GM12878 (cell line): ENCODE data around the gene DCUN1D3. TPM values are rescaled to one million over a fixed set of nuclear protein-coding genes. Genes with fewer than 3 reads are reported as not detected.

ENCODE experiments used
- ATAC-seq: fragments of 200-7000 bp; cut with Tn5 transposase; 3 replicates; pipeline ENCODE4 v1.9.1; 2020; ENCODE audit warnings: mild to moderate bottlenecking, moderate library complexity
- BruUV-seq: library from RNA; stranded (reverse); fragments of 400-500 nt; replicated peaks from 2 replicates; lab custom pipeline; 2021; lab: Mats Ljungman, UMichigan
- CTCF ChIA-PET: fragments of 300-600 bp; sonication (Branson Sonifier 250); formaldehyde crosslinking; extraction: SDS; loops from one replicate; lab custom pipeline; 2021; ENCODE audit warnings: inconsistent platforms; lab: Yijun Ruan, JAX
- POLR2A ChIA-PET: fragments of 350-600 bp; formaldehyde crosslinking; extraction: SDS; loops from one replicate; lab custom pipeline; 2021; ENCODE audit warnings: inconsistent platforms; lab: Charles Lee
- RAD21 ChIA-PET: fragments of 300-600 bp; sonication (Branson Sonifier 250); formaldehyde crosslinking; loops from one replicate; lab custom pipeline; 2023; ENCODE audit warnings: antibody characterized with exemption; ENCODE audit not compliant: unreplicated experiment; lab: Charles Lee
- SMC1A ChIA-PET: fragments of 300-600 bp; sonication (Branson Sonifier 250); formaldehyde crosslinking; loops from one replicate; lab custom pipeline; 2023; ENCODE audit not compliant: unreplicated experiment, uncharacterized antibody; lab: Charles Lee
- DNase-seq: peaks from one replicate; pipeline ENCODE4 v3.0.0-alpha.2; 2011; ENCODE audit warnings: low read depth, low spot score
- FAIRE-seq: peaks from 3 replicates; lab custom pipeline; 2011; peaks lifted over from hg19 to GRCh38; lab: Jason Lieb, UNC
- H2AFZ ChIP-seq: 2 replicates; pipeline ENCODE4 v1.6.0; 2011; ENCODE audit warnings: low read depth, low read length, control low read depth; ENCODE audit not compliant: control insufficient read depth
- H3K27ac ChIP-seq: 2 replicates; pipeline ENCODE4 v1.5.1; 2011; ENCODE audit warnings: control low read depth; ENCODE audit not compliant: control insufficient read depth, insufficient read depth
- H3K27me3 ChIP-seq, 2 experiments: replicated peaks in 1 of 2; 2 replicates each; pipeline versions ENCODE4 v1.6.0 to v1.6.1; 2011; ENCODE audit warnings: low read length in 1 of 2; ENCODE audit not compliant: control insufficient read depth in 2 of 2, insufficient read depth in 2 of 2
- H3K36me3 ChIP-seq, 2 experiments: 2 replicates each; pipeline ENCODE4 v1.5.1; 2011; ENCODE audit warnings: low read length in 1 of 2; ENCODE audit not compliant: control insufficient read depth in 2 of 2, insufficient read depth in 2 of 2
- H3K4me1 ChIP-seq: 2 replicates; pipeline ENCODE4 v1.6.1; 2011; ENCODE audit warnings: mild to moderate bottlenecking, low read length, moderate library complexity, mixed read lengths; ENCODE audit not compliant: control insufficient read depth, insufficient read depth
- H3K4me2 ChIP-seq: 2 replicates; pipeline ENCODE4 v1.6.0; 2011; ENCODE audit warnings: control low read depth; ENCODE audit not compliant: control insufficient read depth, insufficient read depth
- H3K4me3 ChIP-seq: fragments of 200-600 bp; sonication (generic); 2 replicates; pipeline ENCODE4 v1.5.1; 2016
- H3K79me2 ChIP-seq: 2 replicates; pipeline ENCODE4 v1.6.0; 2011; ENCODE audit warnings: low read length; ENCODE audit not compliant: control insufficient read depth, insufficient read depth
- H3K9ac ChIP-seq: 2 replicates; pipeline ENCODE4 v1.8.0; 2011; ENCODE audit warnings: low read length, control low read depth, mixed read lengths; ENCODE audit not compliant: control insufficient read depth, insufficient read depth
- H3K9me3 ChIP-seq: replicated peaks from 3 replicates; pipeline ENCODE4 v1.5.1; 2011; ENCODE audit warnings: mild to moderate bottlenecking, low read length; ENCODE audit not compliant: control insufficient read depth, insufficient read depth
- H4K20me1 ChIP-seq: 2 replicates; pipeline ENCODE4 v1.6.0; 2011; ENCODE audit not compliant: control insufficient read depth, insufficient read depth
- EP300 ChIP-seq, 2 experiments: fragments of 150-350 bp in 1 of 2; IDR thresholded peaks; 2 replicates each; pipeline ENCODE4 v1.6.1; 2011 to 2012; ENCODE audit warnings: low read depth in 2 of 2, low read length in 2 of 2, borderline replicate concordance in 1 of 2, improper control_type of control experiment in 1 of 2, inconsistent platforms in 1 of 2; ENCODE audit not compliant: control insufficient read depth in 1 of 2
- HDGF ChIP-seq: fragments of 450-650 bp; IDR thresholded peaks from 2 replicates; pipeline ENCODE4 v1.6.1; 2016; ENCODE audit warnings: antibody characterized with exemption
- MXI1 ChIP-seq: fragments of 150-350 bp; IDR thresholded peaks from 2 replicates; pipeline ENCODE4 v1.6.1; 2011; ENCODE audit warnings: low read depth, mild to moderate bottlenecking, inconsistent platforms, low read length, improper control_type of control experiment
- NFIC ChIP-seq: IDR thresholded peaks from 2 replicates; pipeline ENCODE4 v1.6.1; 2012; ENCODE audit warnings: low read depth, mild to moderate bottlenecking, inconsistent platforms, low read length, moderate library complexity
- NFYB ChIP-seq: IDR thresholded peaks from 2 replicates; pipeline ENCODE4 v1.6.1; 2011; ENCODE audit warnings: low read depth, mild to moderate bottlenecking, low read length, improper control_type of control experiment, moderate library complexity; ENCODE audit not compliant: insufficient read depth
- POLR2AphosphoS5 ChIP-seq: IDR thresholded peaks from 2 replicates; pipeline ENCODE4 v1.6.1; 2011; ENCODE audit warnings: mild to moderate bottlenecking, low read length, inconsistent platforms
- SKIL ChIP-seq: fragments of 450-650 bp; IDR thresholded peaks from 2 replicates; pipeline ENCODE4 v1.6.1; 2017; ENCODE audit warnings: mild to moderate bottlenecking, low read depth, inconsistent platforms; ENCODE audit not compliant: poor library complexity, severe bottlenecking
- SREBF1 ChIP-seq: IDR thresholded peaks from 2 replicates; pipeline ENCODE4 v1.6.1; 2012; ENCODE audit warnings: mild to moderate bottlenecking, low read length
- TCF7 ChIP-seq: IDR thresholded peaks from 2 replicates; pipeline ENCODE4 v1.6.1; 2014; ENCODE audit warnings: antibody characterized with exemption, borderline replicate concordance
- WGBS: methylation state at CpG from one replicate; pipeline ENCODE4 v1.1.6; 2016; ENCODE audit warnings: low lambda C conversion rate; ENCODE audit not compliant: insufficient replicate concordance, insufficient coverage; ENCODE audit errors: missing lambda C conversion rate; 5-methylcytosine and 5-hydroxymethylcytosine counted together
- in situ Hi-C: fragments of 300-500 bp; cut with MboI; formaldehyde crosslinking; loops from 9 replicates; pipeline ENCODE4 v1.14.3; 2018; ENCODE audit warnings: mixed read lengths
- intact Hi-C: fragments of 100-400 bp; cut with micrococcal nuclease; formaldehyde crosslinking; loops from one replicate; pipeline ENCODE4 v1.14.2; 2022; ENCODE audit not compliant: unreplicated experiment
- polyA plus RNA-seq, 11 experiments: library from polyadenylated mRNA; depleted of rRNA in 4 of 11; unstranded in 6 of 11; stranded (reverse) in 5 of 11; fragments of >200 nt; fragmentation: Nextera tagmentation in 4 of 11; fragmentation: Illumina TruSeq in 1 of 11; extraction: Ambion mirVana in 4 of 11; extraction: Trizol in 1 of 11; gene quantifications; 1 replicate in 1 of 11; 2 replicates in 10 of 11; pipeline versions ENCODE4 v1.2.1 to v1.2.3, GENCODE V29; 2011 to 2016; ENCODE audit warnings: inconsistent platforms in 2 of 11, missing spikeins in 2 of 11, low read depth in 1 of 11
- total RNA-seq, 4 experiments: library from RNA; depleted of rRNA in 3 of 4; stranded (reverse); fragments of >200 nt in 3 of 4; fragmentation: Illumina TruSeq in 1 of 4; extraction: Trizol in 1 of 4; gene quantifications; 2 replicates each; pipeline versions ENCODE4 v1.2.1 to v1.2.3, GENCODE V29; 2013 to 2021

The DCUN1D3 gene
- total and polyA plus RNA-seq, 10 of the 15 experiments (the other 5 are each of a cell fraction or from before 2014, with no cell fraction given): 0.47 to 4.5 (median 1.9) TPM

GRCh38 chr16:20866801-20867200, 33.4 kb downstream of the DCUN1D3 start:
- intact Hi-C loops (no loop called here), in situ Hi-C loops (no loop called here)
- Histone ChIP-seq H3K9me3 (no peaks in the 10 kb centered on the region), H4K20me1 (no peaks in the 10 kb centered on the region), H3K4me3 (no peak overlapping the region), H3K27me3 (no peaks in the 10 kb centered on the region), H3K79me2 (peaks cover 16% of the 10 kb centered on the region), H3K4me1 (peaks cover 28% of the 10 kb centered on the region), H3K36me3 (peaks cover 0 to 3% of the 10 kb centered on the region in 2 experiments; a peak in 3 of 4 replicates), H3K27ac (peak overlapping the region; percentile 98), H3K4me2 (no peak overlapping the region), H2AFZ (no peak overlapping the region), H3K9ac (0 out of 2 replicates have a peak overlapping the region, but pooled peaks have one; percentile 12)
- no peak for DNase-seq
- RAD21 ChIA-PET: interaction anchor here (1.3 to 6.0 kb wide), 7 partner anchors 8 to 37 kb away, joined by 3 to 48 read pairs (median 11); partner anchors contain the start of genes DCUN1D3 and LYRM1
- CTCF ChIA-PET: interaction anchor here (1.2 to 6.8 kb wide), 5 partner anchors 8 to 218 kb away, joined by 3 to 51 read pairs (median 9); no protein-coding TSS in a partner anchor
- no peak for TF ChIP-seq SREBF1
- no peak for TF ChIP-seq TCF7
- POLR2A ChIA-PET: interaction anchor here (1.4 to 5.3 kb wide), 3 partner anchors 7 to 62 kb away, joined by 4 to 44 read pairs (median 7); no protein-coding TSS in a partner anchor
- WGBS: 97% methylated on average over 3 of the region's 3 CpGs
- SMC1A ChIA-PET: interaction anchor here (0.6 to 6.1 kb wide), 6 partner anchors 10 to 102 kb away, joined by 3 to 83 read pairs (median 25); partner anchors contain the start of genes DCUN1D3 and LYRM1
- no peak for FAIRE-seq
- BruUV-seq: no TSS peak
- ATAC-seq: no peak

GRCh38 chr16:20866145-20866772, 33.9 kb downstream of the DCUN1D3 start:
- H3K4me3 ChIP-seq: no peak overlapping the region
- H3K4me1 ChIP-seq: peaks cover 28% of the 10 kb centered on the region
- peaks cover 0 to 3% of the 10 kb centered on the region in 2 experiments; a peak in 3 of 4 replicates for H3K36me3 ChIP-seq
- SMC1A ChIA-PET: interaction anchor here (0.9 to 6.1 kb wide), 9 partner anchors 10 to 102 kb away, joined by 3 to 83 read pairs (median 15); partner anchors contain the start of genes DCUN1D3 and LYRM1
- H3K27ac ChIP-seq: peak overlapping the region; percentile 98
- no peak for DNase-seq
- RAD21 ChIA-PET: interaction anchor here (0.9 to 6.0 kb wide), 8 partner anchors 8 to 435 kb away, joined by 3 to 48 read pairs (median 8); partner anchors contain the start of genes DCUN1D3 and LYRM1
- CTCF ChIA-PET: interaction anchor here (0.7 to 6.8 kb wide), 9 partner anchors 9 to 218 kb away, joined by 3 to 51 read pairs (median 6); partner anchors contain the start of genes DCUN1D3, ERI2, LYRM1 and REXO5
- H2AFZ ChIP-seq: peak overlapping the region; percentile 64; the same call in 1 of the 2 replicates
- in situ Hi-C loops (no loop called here), intact Hi-C loops (no loop called here)
- peak; percentile 44 for ATAC-seq
- no peak for TF ChIP-seq SKIL
- TF ChIP-seq NFIC: peak; percentile 5; the same call in 1 of the 2 replicates
- no peak for TF ChIP-seq HDGF
- TF ChIP-seq NFYB: no peak
- peak; percentile 38; the same call in 1 of the 2 replicates for TF ChIP-seq POLR2AphosphoS5
- peak in 1 of 2 experiments; percentile 8; a peak in 1 of 4 replicates for TF ChIP-seq EP300 (IDR thresholded peaks at IDR 0.05; ENCODE audit: borderline replicate concordance in 1 of 2, control insufficient read depth in 1 of 2, low read depth in 2 of 2, low read length in 2 of 2)
- TF ChIP-seq MXI1: no peak
- BruUV-seq: TSS peak; percentile 92
- no peak for FAIRE-seq
- peak overlapping the region; percentile 81 for H3K4me2 ChIP-seq
- no peaks in the 10 kb centered on the region for H4K20me1 ChIP-seq
- H3K27me3 ChIP-seq: no peaks in the 10 kb centered on the region
- peaks cover 16% of the 10 kb centered on the region for H3K79me2 ChIP-seq
- no peaks in the 10 kb centered on the region for H3K9me3 ChIP-seq
- POLR2A ChIA-PET: interaction anchor here (0.9 to 5.3 kb wide), 6 partner anchors 8 to 62 kb away, joined by 3 to 44 read pairs (median 6); partner anchors contain the start of gene LYRM1
- H3K9ac ChIP-seq: peak overlapping the region; percentile 59
- 49% methylated on average over 6 of the region's 6 CpGs for WGBS
